ENCODE measurements around the gene DRC7. TPM values are rescaled to one million over a fixed set of nuclear protein-coding genes. Genes with fewer than 3 reads are reported as not detected.
"Not testable (repeated sequence)": the region's sequence is repeated elsewhere in the genome, so short reads cannot be mapped to it uniquely, and the experiment has no call there.

Gene DRC7
- total RNA-seq, 1 experiment from 2014 or later = 0.85 TPM

DNA sequence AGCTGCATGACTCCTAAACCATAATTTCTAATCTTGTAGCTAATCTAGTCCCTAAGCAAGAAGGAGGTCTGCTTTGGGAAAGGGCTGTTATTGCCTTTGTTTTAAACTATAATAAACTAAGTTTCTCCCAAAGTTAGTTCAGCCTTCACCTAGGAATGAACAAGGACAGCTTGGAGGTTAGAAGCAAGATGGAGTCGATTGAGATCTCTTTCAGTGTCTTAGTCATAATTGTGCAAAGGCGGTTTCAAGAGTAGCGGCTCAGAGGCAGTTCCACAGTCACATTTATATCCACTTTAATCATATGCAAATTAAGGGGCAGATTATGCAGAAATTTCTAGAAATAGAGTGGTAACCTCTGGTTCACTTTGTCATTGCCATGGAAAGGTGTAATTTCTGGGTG is 17.4 kb downstream of the DRC7 start:
- POLR2A ChIA-PET (ENCODE audit: unreplicated experiment) = no interaction called here
- H3K9me2 ChIP-seq (ENCODE audit: insufficient read depth) = no peaks in the 10 kb centered on the region
- CTCF ChIA-PET = no interaction called here
- no peak overlapping the region for H3K27ac ChIP-seq
- H2AFZ ChIP-seq = no peak overlapping the region
- H3K4me1 ChIP-seq (replicated peaks; ENCODE audit: insufficient read depth) = no peaks in the 10 kb centered on the region
- no peaks in the 10 kb centered on the region for H3F3A ChIP-seq (ENCODE audit: insufficient read depth, low read depth)
- TF ChIP-seq CTCF (conservative IDR thresholded peaks at IDR 0.05) (no peak), EZH2 (IDR thresholded peaks at IDR 0.05; ENCODE audit: low read depth) (no peak)
- no peaks in the 10 kb centered on the region for H3K9me3 ChIP-seq (ENCODE audit: insufficient read depth, low read depth)
- no peak overlapping the region for H3K4me3 ChIP-seq
- H4K20me1 ChIP-seq (ENCODE audit: insufficient read depth) = no peaks in the 10 kb centered on the region
- no peaks in the 10 kb centered on the region for H3K36me3 ChIP-seq (ENCODE audit: low read depth)
- intact Hi-C loops (cut with micrococcal nuclease; ENCODE audit: unreplicated experiment) = no loop called here
- no TSS peak for BruUV-seq (replicated peaks)
- DNase-seq = no peak
- peaks cover 10% of the 10 kb centered on the region; the same call in 1 of the 2 replicates for H3K27me3 ChIP-seq (ENCODE audit: insufficient read depth, low read depth)
- H3K79me2 ChIP-seq (ENCODE audit: low read depth) = no peaks in the 10 kb centered on the region
- no peak overlapping the region for H3K4me2 ChIP-seq

GRCh38 chr16:57712569-57712968 is 18.0 kb downstream of the DRC7 start:
- H3K4me1 ChIP-seq (replicated peaks; ENCODE audit: insufficient read depth); H3K4me2 ChIP-seq; H4K20me1 ChIP-seq (ENCODE audit: insufficient read depth); POLR2A ChIA-PET (ENCODE audit: unreplicated experiment); H3F3A ChIP-seq (ENCODE audit: insufficient read depth, low read depth); BruUV-seq (replicated peaks); DNase-seq; H3K9me3 ChIP-seq (ENCODE audit: insufficient read depth, low read depth); H2AFZ ChIP-seq; H3K27ac ChIP-seq; CTCF ChIA-PET; H3K9me2 ChIP-seq (ENCODE audit: insufficient read depth); H3K36me3 ChIP-seq (ENCODE audit: low read depth); H3K79me2 ChIP-seq (ENCODE audit: low read depth); intact Hi-C loops (cut with micrococcal nuclease; ENCODE audit: unreplicated experiment); H3K4me3 ChIP-seq: not testable (repeated sequence)
- H3K27me3 ChIP-seq (ENCODE audit: insufficient read depth, low read depth) = peaks cover 10% of the 10 kb centered on the region; the same call in 1 of the 2 replicates

- Histone ChIP-seq H3K27me3 (ENCODE audit: insufficient read depth, low read depth) (peaks cover 10% of the 10 kb centered on the region; the same call in 1 of the 2 replicates), H3K4me2 (no peak overlapping the region), H3K9me3 (ENCODE audit: insufficient read depth, low read depth) (no peaks in the 10 kb centered on the region), H4K20me1 (ENCODE audit: insufficient read depth) (no peaks in the 10 kb centered on the region), H3K4me1 (replicated peaks; ENCODE audit: insufficient read depth) (no peaks in the 10 kb centered on the region), H3K36me3 (ENCODE audit: low read depth) (no peaks in the 10 kb centered on the region), H3F3A (ENCODE audit: insufficient read depth, low read depth) (no peaks in the 10 kb centered on the region), H3K27ac (no peak overlapping the region), H3K9me2 (ENCODE audit: insufficient read depth) (no peaks in the 10 kb centered on the region), H3K4me3 (no peak overlapping the region), H2AFZ (no peak overlapping the region), H3K79me2 (ENCODE audit: low read depth) (no peaks in the 10 kb centered on the region)
- TF ChIP-seq EZH2 (IDR thresholded peaks at IDR 0.05; ENCODE audit: low read depth) (no peak), CTCF (conservative IDR thresholded peaks at IDR 0.05) (no peak)
- CTCF ChIA-PET = no interaction called here
- no peak for DNase-seq
- intact Hi-C loops (cut with micrococcal nuclease; ENCODE audit: unreplicated experiment) = no loop called here
- POLR2A ChIA-PET (ENCODE audit: unreplicated experiment) = no interaction called here
- no TSS peak for BruUV-seq (replicated peaks)
Measured at GRCh38 chr16:57713596-57713995, 19.0 kb downstream of the DRC7 start.

GRCh38 chr16:57714047-57714446 is 19.4 kb downstream of the DRC7 start:
- BruUV-seq (replicated peaks) = no TSS peak
- TF ChIP-seq CTCF (conservative IDR thresholded peaks at IDR 0.05) = no peak
- no peak for TF ChIP-seq EZH2 (IDR thresholded peaks at IDR 0.05; ENCODE audit: low read depth)
- ChIA-PET POLR2A (ENCODE audit: unreplicated experiment) (no interaction called here), CTCF (interaction anchor here (0.6 kb wide), 1 partner anchor 595 kb away, joined by 5 read pairs; no protein-coding TSS in a partner anchor)
- Histone ChIP-seq H3K36me3 (ENCODE audit: low read depth) (no peaks in the 10 kb centered on the region), H3K27ac (no peak overlapping the region), H3K79me2 (ENCODE audit: low read depth) (no peaks in the 10 kb centered on the region), H4K20me1 (ENCODE audit: insufficient read depth) (no peaks in the 10 kb centered on the region), H3K27me3 (ENCODE audit: insufficient read depth, low read depth) (peaks cover 10% of the 10 kb centered on the region; the same call in 1 of the 2 replicates), H3K9me3 (ENCODE audit: insufficient read depth, low read depth) (no peaks in the 10 kb centered on the region), H3K4me1 (replicated peaks; ENCODE audit: insufficient read depth) (no peaks in the 10 kb centered on the region), H3F3A (ENCODE audit: insufficient read depth, low read depth) (no peaks in the 10 kb centered on the region), H3K4me3 (no peak overlapping the region), H3K4me2 (no peak overlapping the region), H2AFZ (no peak overlapping the region), H3K9me2 (ENCODE audit: insufficient read depth) (no peaks in the 10 kb centered on the region)
- DNase-seq = no peak
- intact Hi-C loops (cut with micrococcal nuclease; ENCODE audit: unreplicated experiment) = no loop called here
